Hepatocyte (in vitro differentiated cells): ENCODE data around the gene TMEM11.

ENCODE experiments used
- CTCF ChIP-seq: fragments of 200-600 bp; sonication (generic); IDR thresholded peaks from 2 replicates; pipeline ENCODE4 v1.5.1; 2016; ENCODE audit warnings: antibody characterized with exemption, mild to moderate bottlenecking; ENCODE audit not compliant: poor library complexity
- EZH2 ChIP-seq: fragments of 200-600 bp; sonication (generic); IDR thresholded peaks from 2 replicates; pipeline ENCODE4 v1.6.1; 2016; ENCODE audit warnings: antibody characterized with exemption, mild to moderate bottlenecking, borderline replicate concordance

GRCh38 chr17:21233581-21234347 is 19.8 kb upstream of the TMEM11 start:
- no peak for TF ChIP-seq EZH2
- TF ChIP-seq CTCF: no peak
